GM18520 (cell line): ENCODE data around the gene ANKFY1.
"Not testable (repeated sequence)": the region's sequence is repeated elsewhere in the genome, so short reads cannot be mapped to it uniquely, and the experiment has no call there.

Experiments
- ATAC-seq: cut with Tn5 transposase; IDR thresholded peaks from one replicate; pipeline ENCODE4 v1.9.1; 2021; ENCODE audit not compliant: unreplicated experiment

Gene ANKFY1

DNA sequence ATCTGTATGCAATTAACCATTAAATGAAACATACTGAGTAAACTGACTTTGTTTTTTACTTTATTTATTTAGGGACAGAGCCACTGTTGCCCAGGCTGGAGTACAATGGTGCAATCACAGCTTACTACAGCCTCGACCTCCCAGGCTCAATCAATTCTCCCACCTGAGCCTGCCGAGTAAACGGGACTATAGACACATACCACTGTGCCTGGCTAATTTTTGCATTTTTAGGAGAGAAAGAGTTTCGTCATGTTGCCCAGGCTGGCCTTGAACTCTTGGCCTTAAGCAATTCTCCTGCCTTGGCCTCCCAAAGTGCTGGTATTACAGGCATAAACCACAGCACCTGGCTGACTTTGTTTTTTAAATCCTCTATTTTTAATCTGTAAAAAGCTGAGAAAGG lies 42.6 kb downstream of the ANKFY1 start:
- no peak for ATAC-seq

DNA sequence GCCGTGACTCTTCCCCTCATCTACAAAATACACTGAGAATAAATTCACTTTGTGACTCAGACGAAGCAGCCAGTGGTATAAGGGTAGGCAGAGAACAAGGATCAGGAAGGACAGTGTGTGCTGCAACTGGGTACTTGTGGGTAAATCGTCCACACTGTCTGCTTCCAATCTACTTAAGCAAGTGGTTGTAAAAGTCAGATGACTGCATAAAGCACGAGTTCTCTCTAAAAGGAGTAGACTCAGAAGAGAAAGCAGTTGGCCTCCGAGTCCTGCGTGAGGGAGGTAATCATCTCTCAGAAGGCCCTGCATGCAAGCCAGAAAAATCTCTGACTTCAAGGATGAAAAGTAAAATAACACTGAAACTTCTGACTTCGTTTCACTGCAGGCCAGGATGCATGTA lies 43.1 kb downstream of the ANKFY1 start:
- ATAC-seq: no peak

DNA sequence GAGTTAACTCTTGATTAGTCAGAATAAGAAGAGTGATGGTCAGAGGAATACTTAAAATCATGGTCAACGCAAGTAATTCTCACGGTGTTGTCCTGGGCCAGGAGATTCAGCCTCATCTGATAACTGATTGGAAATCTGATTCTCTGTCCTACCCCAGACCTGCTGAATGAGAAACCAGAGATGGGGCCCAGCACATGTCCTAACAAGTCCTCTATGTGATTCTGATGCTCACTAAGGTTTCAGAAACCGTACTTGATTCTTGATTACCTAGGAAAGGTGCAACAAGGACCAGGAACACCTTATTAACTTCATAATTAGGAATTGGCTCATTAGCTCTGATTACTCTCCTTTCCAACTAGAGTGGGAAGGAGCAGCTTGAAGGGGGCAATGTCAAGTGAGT lies 44.5 kb downstream of the ANKFY1 start:
- ATAC-seq: no peak

DNA sequence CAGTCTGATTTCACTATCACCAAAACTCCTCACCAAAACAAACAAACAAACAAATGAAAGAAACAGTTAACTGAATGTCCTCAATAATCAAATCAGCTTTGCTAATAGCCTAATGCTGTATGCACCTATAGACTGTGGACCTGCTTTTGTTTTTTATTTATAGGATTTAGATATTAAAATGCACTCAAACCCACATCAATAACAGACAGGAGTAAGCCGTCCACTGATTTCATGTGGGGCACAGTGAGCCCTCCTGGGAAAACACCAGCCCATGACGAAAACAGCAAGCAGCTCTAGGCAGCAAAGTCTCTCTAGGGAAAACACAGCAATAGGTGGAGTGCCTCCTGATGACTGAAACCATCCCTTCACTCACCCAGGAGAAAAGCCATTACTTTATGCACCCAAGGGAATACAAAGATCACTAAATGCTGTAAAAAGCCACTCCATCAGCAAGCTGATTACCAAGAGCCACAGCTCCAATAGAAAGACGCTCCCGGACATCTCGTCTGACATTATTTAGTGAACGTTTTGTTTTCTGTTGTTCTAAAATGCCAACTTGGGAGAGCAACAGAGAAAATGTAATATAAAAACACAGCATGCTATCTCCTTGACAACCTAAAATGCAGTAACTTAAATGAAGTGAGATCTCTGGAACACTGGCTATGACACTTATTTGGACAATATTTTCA lies 47.8 kb downstream of the ANKFY1 start:
- no peak for ATAC-seq

- no peak for ATAC-seq
Observed at GRCh38 chr17:4214157-4214556, 49.6 kb downstream of the ANKFY1 start.

GRCh38 chr17:4209611-4210010 lies 54.2 kb downstream of the ANKFY1 start:
- no peak for ATAC-seq

- no peak for ATAC-seq
Observed at GRCh38 chr17:4208238-4208637, 55.5 kb downstream of the ANKFY1 start.

GRCh38 chr17:4206962-4207361 lies 56.8 kb downstream of the ANKFY1 start:
- ATAC-seq: no peak

DNA sequence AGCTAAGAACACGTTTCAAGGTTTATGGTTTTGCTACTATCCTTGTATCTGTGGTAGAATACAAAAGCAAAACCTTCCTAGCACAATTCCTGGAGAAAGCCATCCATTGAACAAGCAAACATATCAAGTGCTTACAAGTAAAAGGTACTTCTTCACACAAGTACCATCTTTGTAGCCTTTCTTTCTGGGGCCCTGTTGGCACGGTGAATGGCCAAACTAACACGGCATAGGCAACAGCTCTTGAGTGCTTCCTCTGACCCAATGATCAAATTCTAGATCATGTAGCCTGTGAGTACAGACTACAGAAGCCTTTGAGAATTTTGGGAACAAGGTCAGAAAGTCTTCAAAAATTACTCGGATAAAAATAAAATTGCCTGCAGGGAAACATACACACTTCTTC lies 57.9 kb downstream of the ANKFY1 start:
- ATAC-seq: no peak

GRCh38 chr17:4204710-4205173 lies 59.0 kb downstream of the ANKFY1 start:
- ATAC-seq: no peak

- ATAC-seq: no peak
Observed at GRCh38 chr17:4204190-4204589, 59.6 kb downstream of the ANKFY1 start.

DNA sequence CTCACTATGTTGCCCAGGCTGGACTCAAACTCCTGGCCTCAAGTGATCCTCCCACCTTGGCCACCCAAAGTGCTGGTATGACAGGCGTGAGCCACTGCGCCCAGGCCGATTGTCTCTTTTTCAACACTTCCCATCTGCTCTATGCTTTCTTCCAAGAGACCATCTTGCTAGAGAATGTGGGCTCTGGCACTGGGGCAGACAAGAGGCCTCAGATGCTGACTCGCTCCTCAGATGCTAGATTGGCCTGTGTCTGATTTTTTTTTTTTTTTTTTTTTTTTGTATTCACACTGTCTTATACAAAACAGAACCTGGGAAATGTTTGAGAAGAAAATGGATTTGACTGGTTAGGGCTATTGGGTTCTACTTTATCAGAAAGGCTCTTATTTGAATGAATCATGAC lies 62.6 kb downstream of the ANKFY1 start:
- ATAC-seq: no peak

DNA sequence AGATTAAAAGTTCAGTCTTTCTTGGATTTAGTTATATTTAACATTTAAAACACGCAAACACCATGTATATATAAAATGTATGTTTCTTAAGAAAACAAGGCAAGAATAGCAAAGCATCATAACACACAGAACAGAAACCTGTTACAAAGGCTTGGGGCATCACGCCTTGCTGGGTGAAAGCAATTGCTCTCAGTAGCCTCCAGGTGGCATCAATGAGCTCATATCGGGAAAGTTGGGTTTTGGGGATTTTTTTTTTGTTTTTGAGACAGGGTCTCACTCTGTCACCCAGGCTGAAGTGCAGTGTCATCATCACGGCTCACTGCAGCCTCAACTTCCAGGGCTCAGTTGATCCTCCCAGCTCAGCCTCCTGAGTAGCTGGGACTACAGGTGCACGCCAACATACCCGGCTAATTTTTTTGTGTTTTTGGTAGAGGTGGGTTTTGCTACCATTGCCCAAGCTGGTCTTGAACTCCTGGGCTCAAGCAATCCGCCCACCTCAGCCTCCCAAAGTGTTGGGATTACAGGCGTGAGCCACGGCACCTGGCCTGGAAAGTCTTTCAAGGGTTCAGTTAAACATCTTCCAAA lies 63.9 kb downstream of the ANKFY1 start:
- no peak for ATAC-seq

GRCh38 chr17:4198995-4199394 lies 64.8 kb downstream of the ANKFY1 start:
- ATAC-seq: no peak

GRCh38 chr17:4195306-4195705 lies 68.5 kb downstream of the ANKFY1 start:
- ATAC-seq: no peak

DNA sequence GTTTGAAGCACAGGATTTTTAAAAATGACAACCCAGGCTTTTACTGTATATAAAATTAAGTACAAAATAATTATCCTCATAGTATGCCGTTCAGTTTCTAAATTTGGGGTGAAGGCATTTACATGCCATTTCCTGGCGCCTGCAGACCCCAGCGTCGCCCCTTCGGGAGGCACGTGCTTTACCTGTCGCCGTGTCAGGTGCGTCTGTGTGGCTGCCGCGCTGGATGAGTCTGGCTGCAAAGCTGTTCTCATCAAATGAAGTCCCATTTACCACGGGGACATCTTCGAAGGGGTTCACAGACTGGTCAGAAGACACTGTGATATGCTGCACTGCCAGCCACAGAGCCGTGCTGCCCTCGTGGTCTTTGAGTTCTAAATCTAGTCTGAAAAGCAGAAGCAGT lies 69.0 kb downstream of the ANKFY1 start:
- no peak for ATAC-seq

DNA sequence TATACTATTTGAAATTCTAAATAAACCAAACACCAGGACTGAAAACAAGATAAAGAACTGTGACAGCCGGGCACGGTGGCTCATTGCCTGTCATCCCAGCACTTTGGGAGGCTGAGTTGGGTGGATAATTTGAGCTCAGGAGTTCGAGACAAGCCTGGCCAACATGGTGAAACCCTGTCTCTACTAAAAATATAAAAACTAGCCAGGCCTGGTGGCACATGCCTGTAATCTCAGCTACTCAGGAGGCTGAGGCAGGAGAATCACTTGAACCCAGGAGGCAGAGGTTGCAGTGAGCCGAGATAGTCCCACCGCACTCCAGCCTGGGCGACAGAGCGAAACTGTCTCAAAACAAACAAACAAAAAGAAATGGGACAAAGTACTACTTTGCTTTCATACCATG lies 73.0 kb downstream of the ANKFY1 start:
- not testable (repeated sequence) for ATAC-seq

GRCh38 chr17:4189280-4189679 lies 74.5 kb downstream of the ANKFY1 start:
- ATAC-seq: no peak

DNA sequence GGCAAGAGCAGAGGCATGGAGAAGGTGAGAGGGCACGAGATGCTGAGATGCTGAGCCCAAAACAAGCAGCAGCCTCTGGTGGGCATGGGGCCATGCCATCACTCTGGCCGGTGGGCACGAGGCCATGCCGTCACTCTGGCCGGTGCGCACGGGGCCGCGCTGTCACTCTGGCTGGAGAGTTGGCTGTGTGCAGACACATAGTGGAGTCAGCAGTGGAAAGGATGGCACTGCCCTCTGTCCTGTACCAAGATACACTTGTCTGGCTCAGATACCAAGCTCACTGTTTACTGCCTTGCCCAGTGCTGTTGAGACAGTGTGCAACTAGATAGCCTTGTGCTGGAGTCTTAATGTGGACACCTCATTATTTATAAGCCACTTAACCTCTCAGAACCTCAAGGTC lies 75.7 kb downstream of the ANKFY1 start:
- no peak for ATAC-seq

GRCh38 chr17:4187076-4187475 lies 76.7 kb downstream of the ANKFY1 start:
- ATAC-seq: no peak

- no peak for ATAC-seq
Observed at GRCh38 chr17:4186357-4186881, 77.4 kb downstream of the ANKFY1 start.

GRCh38 chr17:4185656-4186055 lies 78.1 kb downstream of the ANKFY1 start:
- no peak for ATAC-seq

- no peak for ATAC-seq
Observed at GRCh38 chr17:4184811-4185210, 79.0 kb downstream of the ANKFY1 start.
